ENCODE measurements around the gene RPL19. TPM values are rescaled to one million over a fixed set of nuclear protein-coding genes. Genes with fewer than 3 reads are reported as not detected.

The RPL19 gene
- total and polyA plus RNA-seq, 2 experiments from 2014 or later = 903 to 1,500 TPM

- Histone ChIP-seq H3K4me1 (ENCODE audit: insufficient read depth) (no peaks in the 10 kb centered on the region), H3K9ac (peak overlapping the region; percentile 44), H3K9me2 (ENCODE audit: insufficient read depth) (no peaks in the 10 kb centered on the region), H2AFZ (peak overlapping the region; percentile 60), H3K4me3 (peak overlapping the region; percentile 99), H3K9me3 (ENCODE audit: low read depth) (no peaks in the 10 kb centered on the region), H3K79me2 (ENCODE audit: insufficient read depth) (no peaks in the 10 kb centered on the region), H3K27ac (no peak overlapping the region), H3K27me3 (replicated peaks; ENCODE audit: insufficient read depth) (no peaks in the 10 kb centered on the region; the same call in 1 of the 2 replicates), H3K36me3 (ENCODE audit: low read depth) (no peaks in the 10 kb centered on the region), H3K4me2 (ENCODE audit: unreplicated experiment) (peak overlapping the region; percentile 98), H4K20me1 (ENCODE audit: insufficient read depth) (no peaks in the 10 kb centered on the region), H3F3A (ENCODE audit: insufficient read depth) (0 out of 2 replicates have a peak, but pooled peaks cover 5% of the 10 kb centered on the region)
- DNase-seq = no peak
- in situ Hi-C loops (cut with MboI) = loop anchor here (5.0 kb wide), 1 partner anchor 165 kb away; no protein-coding TSS in a partner anchor
- no peak for TF ChIP-seq EZH2 (IDR thresholded peaks at IDR 0.05; ENCODE audit: insufficient read depth, poor library complexity, severe bottlenecking)
- TF ChIP-seq EZH2phosphoT487 (IDR thresholded peaks at IDR 0.05; ENCODE audit: insufficient read depth, low read depth) = no peak
- WGBS, 2 experiments (ENCODE audit: low coverage in 1 of 2, low lambda C conversion rate in 2 of 2, missing lambda C conversion rate in 2 of 2) = 19 to 21% methylated on average over 19 to 25 of the region's 25 CpGs
Measured at GRCh38 chr17:39151943-39152818, 47.9 kb upstream of the RPL19 start.

- no peaks in the 10 kb centered on the region; the same call in 1 of the 2 replicates for H3K27me3 ChIP-seq (replicated peaks; ENCODE audit: insufficient read depth)
- no peaks in the 10 kb centered on the region for H3K9me3 ChIP-seq (ENCODE audit: low read depth)
- no peaks in the 10 kb centered on the region for H3K79me2 ChIP-seq (ENCODE audit: insufficient read depth)
- H3K4me1 ChIP-seq (ENCODE audit: insufficient read depth) = no peaks in the 10 kb centered on the region
- H3K4me2 ChIP-seq (ENCODE audit: unreplicated experiment) = peak overlapping the region; percentile 98
- WGBS, 2 experiments (ENCODE audit: low coverage in 1 of 2, low lambda C conversion rate in 2 of 2, missing lambda C conversion rate in 2 of 2) = 0 to 2% methylated on average over 16 of the region's 16 CpGs
- DNase-seq = peak; percentile 86
- no peaks in the 10 kb centered on the region for H3K9me2 ChIP-seq (ENCODE audit: insufficient read depth)
- H3K36me3 ChIP-seq (ENCODE audit: low read depth) = no peaks in the 10 kb centered on the region
- H3K9ac ChIP-seq = peak overlapping the region; percentile 81
- H3K27ac ChIP-seq = peak overlapping the region; percentile 72
- no peaks in the 10 kb centered on the region for H4K20me1 ChIP-seq (ENCODE audit: insufficient read depth)
- peak overlapping the region; percentile 99 for H3K4me3 ChIP-seq
- H2AFZ ChIP-seq = peak overlapping the region; percentile 94
- in situ Hi-C loops (cut with MboI) = loop anchor here (5.0 kb wide), 1 partner anchor 166 kb away; no protein-coding TSS in a partner anchor
- no peak for TF ChIP-seq EZH2 (IDR thresholded peaks at IDR 0.05; ENCODE audit: insufficient read depth, poor library complexity, severe bottlenecking)
- no peak for TF ChIP-seq EZH2phosphoT487 (IDR thresholded peaks at IDR 0.05; ENCODE audit: insufficient read depth, low read depth)
- H3F3A ChIP-seq (ENCODE audit: insufficient read depth) = 0 out of 2 replicates have a peak, but pooled peaks cover 5% of the 10 kb centered on the region
Measured at GRCh38 chr17:39153599-39154051, 46.5 kb upstream of the RPL19 start.

GRCh38 chr17:39155654-39156053 is 44.4 kb upstream of the RPL19 start:
- Histone ChIP-seq H3K4me1 (ENCODE audit: insufficient read depth) (no peaks in the 10 kb centered on the region), H3K36me3 (ENCODE audit: low read depth) (no peaks in the 10 kb centered on the region), H3K27me3 (replicated peaks; ENCODE audit: insufficient read depth) (no peaks in the 10 kb centered on the region), H3K4me3 (no peak overlapping the region), H3K9ac (no peak overlapping the region), H3K4me2 (ENCODE audit: unreplicated experiment) (no peak overlapping the region), H3K9me2 (ENCODE audit: insufficient read depth) (no peaks in the 10 kb centered on the region), H3K27ac (no peak overlapping the region), H2AFZ (no peak overlapping the region), H4K20me1 (ENCODE audit: insufficient read depth) (no peaks in the 10 kb centered on the region), H3F3A (ENCODE audit: insufficient read depth) (0 out of 2 replicates have a peak, but pooled peaks cover 5% of the 10 kb centered on the region), H3K9me3 (ENCODE audit: low read depth) (no peaks in the 10 kb centered on the region), H3K79me2 (ENCODE audit: insufficient read depth) (no peaks in the 10 kb centered on the region)
- no peak for DNase-seq
- 15 to 29% methylated on average over 2 of the region's 2 CpGs for WGBS, 2 experiments (ENCODE audit: low coverage in 1 of 2, low lambda C conversion rate in 2 of 2, missing lambda C conversion rate in 2 of 2)
- in situ Hi-C loops (cut with MboI) = no loop called here
- TF ChIP-seq EZH2 (IDR thresholded peaks at IDR 0.05; ENCODE audit: insufficient read depth, poor library complexity, severe bottlenecking) (no peak), EZH2phosphoT487 (IDR thresholded peaks at IDR 0.05; ENCODE audit: insufficient read depth, low read depth) (no peak)

GRCh38 chr17:39156491-39156890 is 43.6 kb upstream of the RPL19 start:
- in situ Hi-C loops (cut with MboI) = no loop called here
- no peak for DNase-seq
- no peak overlapping the region for H3K4me3 ChIP-seq

More at GRCh38 chr17:39156491-39156890, 43.6 kb upstream of the RPL19 start:
- Histone ChIP-seq H3K36me3 (ENCODE audit: low read depth) (no peaks in the 10 kb centered on the region), H4K20me1 (ENCODE audit: insufficient read depth) (no peaks in the 10 kb centered on the region), H3K27ac (no peak overlapping the region), H3K4me2 (ENCODE audit: unreplicated experiment) (no peak overlapping the region), H3K79me2 (ENCODE audit: insufficient read depth) (no peaks in the 10 kb centered on the region), H3K9me2 (ENCODE audit: insufficient read depth) (no peaks in the 10 kb centered on the region), H3K27me3 (replicated peaks; ENCODE audit: insufficient read depth) (no peaks in the 10 kb centered on the region), H3K9me3 (ENCODE audit: low read depth) (no peaks in the 10 kb centered on the region), H2AFZ (no peak overlapping the region), H3F3A (ENCODE audit: insufficient read depth) (0 out of 2 replicates have a peak, but pooled peaks cover 5% of the 10 kb centered on the region), H3K4me1 (ENCODE audit: insufficient read depth) (no peaks in the 10 kb centered on the region), H3K9ac (no peak overlapping the region)
- WGBS, 2 experiments (ENCODE audit: low coverage in 1 of 2, low lambda C conversion rate in 2 of 2, missing lambda C conversion rate in 2 of 2) = 75 to 77% methylated on average over 7 of the region's 7 CpGs
- TF ChIP-seq EZH2 (IDR thresholded peaks at IDR 0.05; ENCODE audit: insufficient read depth, poor library complexity, severe bottlenecking) = no peak
- no peak for TF ChIP-seq EZH2phosphoT487 (IDR thresholded peaks at IDR 0.05; ENCODE audit: insufficient read depth, low read depth)

Data from GM23248 (cell line).